ENCODE data around the gene AASS.

GRCh38 chr7:122038134-122038533, 105.9 kb downstream of the AASS start:
- no peak for TF ChIP-seq CTCF (IDR thresholded peaks at IDR 0.05)
- TF ChIP-seq POLR2A (IDR thresholded peaks at IDR 0.05): no peak
- TF ChIP-seq POLR2AphosphoS5 (IDR thresholded peaks at IDR 0.05): no peak

All from prostate gland (tissue), 2 donors.